HCT116 (cell line): ENCODE measurements around the gene IDS.

ENCODE experiments used
- CEBPB ChIP-seq: IDR thresholded peaks from 2 replicates; pipeline ENCODE4 v1.6.1; 2012; ENCODE audit warnings: low read depth
- EGR1 ChIP-seq: IDR thresholded peaks from 2 replicates; pipeline ENCODE4 v1.6.1; 2012; ENCODE audit warnings: low read depth
- EZH2 ChIP-seq: fragments of 200-600 bp; sonication (generic); IDR thresholded peaks from 2 replicates; pipeline ENCODE4 v1.6.1; 2017; ENCODE audit warnings: antibody characterized with exemption, mixed run types
- EZH2phosphoT487 ChIP-seq: fragments of 200-600 bp; IDR thresholded peaks from 2 replicates; pipeline ENCODE4 v1.6.1; 2018; ENCODE audit warnings: antibody characterized with exemption, borderline replicate concordance
- FOSL1 ChIP-seq: IDR thresholded peaks from 2 replicates; pipeline ENCODE4 v1.6.1; 2012; ENCODE audit warnings: low read depth
- POLR2A ChIP-seq: IDR thresholded peaks from 2 replicates; pipeline ENCODE4 v1.7.0; 2011; ENCODE audit warnings: borderline replicate concordance; ENCODE audit not compliant: insufficient read depth, insufficient read length; ENCODE audit errors: extremely low read depth
- POLR2AphosphoS5 ChIP-seq: IDR thresholded peaks from 2 replicates; pipeline ENCODE4 v1.6.1; 2011; ENCODE audit warnings: mild to moderate bottlenecking, low read depth, low read length, moderate library complexity
- REST ChIP-seq: IDR thresholded peaks from 2 replicates; pipeline ENCODE4 v1.6.1; 2012; ENCODE audit warnings: low read depth
- SRF ChIP-seq: IDR thresholded peaks from 2 replicates; pipeline ENCODE4 v1.6.1; 2012; ENCODE audit warnings: low read depth
- ZNF274 ChIP-seq: fragments of 200-500 bp; sonication (Bioruptor generic); IDR thresholded peaks from 2 replicates; pipeline ENCODE4 v1.6.1; 2014; ENCODE audit warnings: mild to moderate bottlenecking, low read depth, low read length, inconsistent platforms
- TF ChIP-seq, protein P1 (sequence below), 3 experiments: fragments of 200-600 bp in 1 of 3; sonication (generic) in 1 of 3; IDR thresholded peaks in 2 of 3; conservative IDR thresholded peaks in 1 of 3; 2 replicates each; pipeline ENCODE4 v1.5.1; 2012 to 2017; ENCODE audit warnings: low read depth in 2 of 3, low read length in 2 of 3, antibody characterized with exemption in 1 of 3, borderline replicate concordance in 1 of 3, control low read depth in 1 of 3, mild to moderate bottlenecking in 1 of 3, mixed read lengths in 1 of 3, mixed run types in 1 of 3, moderate library complexity in 1 of 3; ENCODE audit not compliant: insufficient read depth in 1 of 3
- TF ChIP-seq, protein P2 (sequence below): IDR thresholded peaks from 2 replicates; pipeline ENCODE4 v1.6.1; 2012
- TF ChIP-seq, protein P3 (sequence below): IDR thresholded peaks from 2 replicates; pipeline ENCODE4 v1.6.1; 2012

- TF ChIP-seq REST (no peak), EGR1 (no peak), CEBPB (no peak), EZH2phosphoT487 (no peak), POLR2A (no peak), ZNF274 (no peak), EZH2 (no peak), POLR2AphosphoS5 (no peak), FOSL1 (0 out of 2 replicates have a peak, but pooled peaks have one; percentile 25), SRF (no peak)
- TF ChIP-seq, protein P1, sequence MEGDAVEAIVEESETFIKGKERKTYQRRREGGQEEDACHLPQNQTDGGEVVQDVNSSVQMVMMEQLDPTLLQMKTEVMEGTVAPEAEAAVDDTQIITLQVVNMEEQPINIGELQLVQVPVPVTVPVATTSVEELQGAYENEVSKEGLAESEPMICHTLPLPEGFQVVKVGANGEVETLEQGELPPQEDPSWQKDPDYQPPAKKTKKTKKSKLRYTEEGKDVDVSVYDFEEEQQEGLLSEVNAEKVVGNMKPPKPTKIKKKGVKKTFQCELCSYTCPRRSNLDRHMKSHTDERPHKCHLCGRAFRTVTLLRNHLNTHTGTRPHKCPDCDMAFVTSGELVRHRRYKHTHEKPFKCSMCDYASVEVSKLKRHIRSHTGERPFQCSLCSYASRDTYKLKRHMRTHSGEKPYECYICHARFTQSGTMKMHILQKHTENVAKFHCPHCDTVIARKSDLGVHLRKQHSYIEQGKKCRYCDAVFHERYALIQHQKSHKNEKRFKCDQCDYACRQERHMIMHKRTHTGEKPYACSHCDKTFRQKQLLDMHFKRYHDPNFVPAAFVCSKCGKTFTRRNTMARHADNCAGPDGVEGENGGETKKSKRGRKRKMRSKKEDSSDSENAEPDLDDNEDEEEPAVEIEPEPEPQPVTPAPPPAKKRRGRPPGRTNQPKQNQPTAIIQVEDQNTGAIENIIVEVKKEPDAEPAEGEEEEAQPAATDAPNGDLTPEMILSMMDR (IDR thresholded peaks at IDR 0.05 in 2 of 3, conservative IDR thresholded peaks at IDR 0.05 in 1 of 3; ENCODE audit: borderline replicate concordance in 1 of 3, insufficient read depth in 1 of 3, low read depth in 2 of 3, low read length in 2 of 3), result no peak
- TF ChIP-seq, protein P2, sequence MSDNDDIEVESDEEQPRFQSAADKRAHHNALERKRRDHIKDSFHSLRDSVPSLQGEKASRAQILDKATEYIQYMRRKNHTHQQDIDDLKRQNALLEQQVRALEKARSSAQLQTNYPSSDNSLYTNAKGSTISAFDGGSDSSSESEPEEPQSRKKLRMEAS, result no peak
- TF ChIP-seq, protein P3, sequence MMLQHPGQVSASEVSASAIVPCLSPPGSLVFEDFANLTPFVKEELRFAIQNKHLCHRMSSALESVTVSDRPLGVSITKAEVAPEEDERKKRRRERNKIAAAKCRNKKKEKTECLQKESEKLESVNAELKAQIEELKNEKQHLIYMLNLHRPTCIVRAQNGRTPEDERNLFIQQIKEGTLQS, result no peak
These were observed 52.1 kb downstream of the IDS start for GRCh38 chrX:149453030-149453429.
